Suppressor macrophage treated with lipopolysaccharide for 1 hour (primary cell): Measurements from ENCODE around the gene DCDC1.

Source experiments
- DNase-seq, 3 donors: peaks; one replicate each; pipeline ENCODE4 v3.0.0-alpha.2; 2020 to 2022

DCDC1 gene

GRCh38 chr11:30825723-30826122 is 543.8 kb downstream of the DCDC1 start:
- no peak for DNase-seq

- no peak for DNase-seq
Observed at GRCh38 chr11:30823119-30823518, 546.4 kb downstream of the DCDC1 start.

- DNase-seq: no peak
Observed at GRCh38 chr11:30821438-30821965, 548.0 kb downstream of the DCDC1 start.

- DNase-seq: no peak
Observed at GRCh38 chr11:30818721-30819120, 550.8 kb downstream of the DCDC1 start.

GRCh38 chr11:30816959-30817880 is 552.3 kb downstream of the DCDC1 start:
- no peak for DNase-seq

- no peak for DNase-seq
Observed at GRCh38 chr11:30815619-30816018, 553.9 kb downstream of the DCDC1 start.

- no peak for DNase-seq
Observed at GRCh38 chr11:30814737-30815136, 554.8 kb downstream of the DCDC1 start.
